GM06990 (cell line): ENCODE results near the gene STK10.
"Not testable (repeated sequence)": the region's sequence is repeated elsewhere in the genome, so short reads cannot be mapped to it uniquely, and the experiment has no call there.

Experiments used
- DNase-seq: peaks from one replicate; pipeline ENCODE4 v3.0.0-alpha.2; 2011; ENCODE audit not compliant: insufficient read length; ENCODE audit errors: extremely low read depth
- H3K27me3 ChIP-seq: replicated peaks from 2 replicates; pipeline ENCODE4 v1.6.0; 2011; ENCODE audit warnings: low read length; ENCODE audit not compliant: control insufficient read depth, insufficient read depth
- H3K36me3 ChIP-seq: 2 replicates; pipeline ENCODE4 v1.5.1; 2011; ENCODE audit warnings: low read length; ENCODE audit not compliant: control insufficient read depth, insufficient read depth
- H3K4me3 ChIP-seq: replicated peaks from 2 replicates; pipeline ENCODE4 v1.5.1; 2011; ENCODE audit warnings: low read depth, mild to moderate bottlenecking, control low read depth, low read length
- TF ChIP-seq, protein P1 (sequence below): IDR thresholded peaks from 2 replicates; pipeline ENCODE4 v1.5.1; 2011; ENCODE audit warnings: low read length, control low read depth, mild to moderate bottlenecking, inconsistent platforms; ENCODE audit not compliant: insufficient read depth, poor library complexity, severe bottlenecking

STK10 gene

DNA sequence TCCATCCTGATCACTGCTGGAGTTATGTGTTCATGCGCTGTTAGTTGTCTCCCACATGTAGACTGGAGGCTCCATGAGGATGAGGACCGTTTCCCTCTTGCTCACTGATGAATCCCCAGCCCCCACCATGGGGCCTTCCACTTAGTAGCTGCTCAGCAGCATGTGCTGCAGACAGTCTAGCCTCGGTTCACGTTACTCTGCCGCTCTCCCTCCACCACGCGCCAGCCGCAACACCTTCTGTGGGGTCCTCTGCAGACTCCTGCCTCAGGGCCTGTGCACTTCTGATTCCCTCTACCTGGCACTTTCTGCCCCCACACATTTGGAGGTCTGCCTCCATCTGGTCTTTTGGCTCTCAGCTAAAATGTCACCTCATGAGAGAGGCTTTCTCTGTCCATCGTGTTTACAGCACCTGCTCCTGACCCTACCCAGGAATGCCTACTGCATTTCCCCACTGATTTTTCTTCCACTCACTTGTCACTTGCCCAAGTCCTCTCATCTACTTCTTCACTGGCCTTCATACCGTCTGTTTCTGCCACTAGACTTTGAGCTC lies 36.3 kb downstream of the STK10 start:
- no peaks in the 10 kb centered on the region for H3K27me3 ChIP-seq
- no peak for DNase-seq
- peaks cover 40% of the 10 kb centered on the region for H3K36me3 ChIP-seq
- TF ChIP-seq, protein P1, sequence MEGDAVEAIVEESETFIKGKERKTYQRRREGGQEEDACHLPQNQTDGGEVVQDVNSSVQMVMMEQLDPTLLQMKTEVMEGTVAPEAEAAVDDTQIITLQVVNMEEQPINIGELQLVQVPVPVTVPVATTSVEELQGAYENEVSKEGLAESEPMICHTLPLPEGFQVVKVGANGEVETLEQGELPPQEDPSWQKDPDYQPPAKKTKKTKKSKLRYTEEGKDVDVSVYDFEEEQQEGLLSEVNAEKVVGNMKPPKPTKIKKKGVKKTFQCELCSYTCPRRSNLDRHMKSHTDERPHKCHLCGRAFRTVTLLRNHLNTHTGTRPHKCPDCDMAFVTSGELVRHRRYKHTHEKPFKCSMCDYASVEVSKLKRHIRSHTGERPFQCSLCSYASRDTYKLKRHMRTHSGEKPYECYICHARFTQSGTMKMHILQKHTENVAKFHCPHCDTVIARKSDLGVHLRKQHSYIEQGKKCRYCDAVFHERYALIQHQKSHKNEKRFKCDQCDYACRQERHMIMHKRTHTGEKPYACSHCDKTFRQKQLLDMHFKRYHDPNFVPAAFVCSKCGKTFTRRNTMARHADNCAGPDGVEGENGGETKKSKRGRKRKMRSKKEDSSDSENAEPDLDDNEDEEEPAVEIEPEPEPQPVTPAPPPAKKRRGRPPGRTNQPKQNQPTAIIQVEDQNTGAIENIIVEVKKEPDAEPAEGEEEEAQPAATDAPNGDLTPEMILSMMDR = no peak
- no peak overlapping the region for H3K4me3 ChIP-seq

GRCh38 chr5:172150514-172151425 lies 37.3 kb downstream of the STK10 start:
- Histone ChIP-seq H3K4me3 (no peak overlapping the region), H3K27me3 (no peaks in the 10 kb centered on the region), H3K36me3 (peaks cover 35% of the 10 kb centered on the region)
- peak; percentile 63 for DNase-seq
- TF ChIP-seq, protein P1 = no peak

GRCh38 chr5:172149481-172149880 lies 38.5 kb downstream of the STK10 start:
- H3K27me3 ChIP-seq, H3K4me3 ChIP-seq, DNase-seq: not testable (repeated sequence)
- H3K36me3 ChIP-seq = peaks cover 33% of the 10 kb centered on the region

GRCh38 chr5:172149073-172149472 lies 39.0 kb downstream of the STK10 start:
- H3K4me3 ChIP-seq = no peak overlapping the region
- DNase-seq = no peak
- TF ChIP-seq, protein P1 = no peak
- H3K36me3 ChIP-seq = peaks cover 29% of the 10 kb centered on the region
- no peaks in the 10 kb centered on the region for H3K27me3 ChIP-seq

- H3K27me3 ChIP-seq = no peaks in the 10 kb centered on the region
- peaks cover 28% of the 10 kb centered on the region for H3K36me3 ChIP-seq
- no peak overlapping the region for H3K4me3 ChIP-seq
- TF ChIP-seq, protein P1 = no peak
- DNase-seq = no peak
Measured at GRCh38 chr5:172148381-172148780, 39.6 kb downstream of the STK10 start.

- no peak overlapping the region for H3K4me3 ChIP-seq
- H3K27me3 ChIP-seq = no peaks in the 10 kb centered on the region
- no peak for DNase-seq
- TF ChIP-seq, protein P1 = no peak
- H3K36me3 ChIP-seq = peaks cover 31% of the 10 kb centered on the region
Measured at GRCh38 chr5:172147857-172148256, 40.2 kb downstream of the STK10 start.
